CD4-positive, alpha-beta T cell treated with Interferon gamma for 1 hour (primary cell): ENCODE data around the gene ACVR1.
"Not testable (repeated sequence)": the region's sequence is repeated elsewhere in the genome, so short reads cannot be mapped to it uniquely, and the experiment has no call there.

Source experiments
- DNase-seq: peaks from one replicate; pipeline ENCODE4 v3.0.0-alpha.2; 2020

The ACVR1 gene

DNA sequence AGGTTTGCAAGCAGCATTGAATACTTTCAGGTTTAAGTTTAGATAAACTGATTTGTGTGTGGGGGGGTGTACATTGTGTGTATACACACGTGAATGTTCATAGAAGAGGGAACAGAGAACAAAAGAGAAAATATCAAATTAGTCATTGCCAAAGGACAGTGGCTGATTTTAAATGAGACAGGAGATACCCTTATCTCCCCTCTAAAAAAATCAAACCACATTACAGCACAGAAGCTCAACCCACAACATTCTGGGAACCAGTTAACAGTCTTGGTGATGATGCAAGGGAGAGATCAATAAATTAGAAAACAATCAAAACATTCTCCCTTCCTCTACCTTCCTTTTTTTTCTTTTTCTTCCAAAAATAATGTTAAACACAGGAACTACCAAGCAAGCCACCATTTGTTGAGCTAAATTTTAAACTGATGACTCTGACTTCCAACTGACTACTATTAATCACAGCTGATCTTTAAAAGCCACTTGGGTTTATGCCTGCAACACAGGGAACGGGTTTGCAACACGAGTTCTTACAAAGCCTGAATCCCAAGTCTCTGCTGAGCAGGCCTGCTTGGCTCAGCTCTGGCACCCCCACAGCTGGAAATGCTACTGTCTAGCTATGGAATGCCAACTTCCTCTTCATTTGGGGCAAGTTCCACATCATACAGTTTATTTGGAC is 128.3 kb downstream of the ACVR1 start:
- DNase-seq = no peak

DNA sequence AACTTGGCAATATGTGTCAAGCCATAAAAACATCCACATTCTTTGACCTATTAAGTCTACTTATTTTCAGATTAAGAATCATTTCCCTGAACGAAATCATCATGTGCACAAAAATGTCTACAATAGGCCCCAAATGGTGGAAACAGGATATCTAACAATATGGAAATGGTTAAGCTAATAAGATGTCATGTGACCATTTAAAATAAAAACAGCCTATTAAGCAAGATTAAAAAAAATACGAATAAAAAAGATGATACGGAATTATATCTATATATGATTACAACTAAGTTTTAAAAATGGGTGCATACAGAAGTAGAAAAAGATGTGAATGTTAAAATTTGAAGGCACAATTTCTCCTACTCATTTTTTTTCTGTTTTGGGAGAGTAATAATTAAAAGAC is 128.8 kb downstream of the ACVR1 start:
- no peak for DNase-seq

DNA sequence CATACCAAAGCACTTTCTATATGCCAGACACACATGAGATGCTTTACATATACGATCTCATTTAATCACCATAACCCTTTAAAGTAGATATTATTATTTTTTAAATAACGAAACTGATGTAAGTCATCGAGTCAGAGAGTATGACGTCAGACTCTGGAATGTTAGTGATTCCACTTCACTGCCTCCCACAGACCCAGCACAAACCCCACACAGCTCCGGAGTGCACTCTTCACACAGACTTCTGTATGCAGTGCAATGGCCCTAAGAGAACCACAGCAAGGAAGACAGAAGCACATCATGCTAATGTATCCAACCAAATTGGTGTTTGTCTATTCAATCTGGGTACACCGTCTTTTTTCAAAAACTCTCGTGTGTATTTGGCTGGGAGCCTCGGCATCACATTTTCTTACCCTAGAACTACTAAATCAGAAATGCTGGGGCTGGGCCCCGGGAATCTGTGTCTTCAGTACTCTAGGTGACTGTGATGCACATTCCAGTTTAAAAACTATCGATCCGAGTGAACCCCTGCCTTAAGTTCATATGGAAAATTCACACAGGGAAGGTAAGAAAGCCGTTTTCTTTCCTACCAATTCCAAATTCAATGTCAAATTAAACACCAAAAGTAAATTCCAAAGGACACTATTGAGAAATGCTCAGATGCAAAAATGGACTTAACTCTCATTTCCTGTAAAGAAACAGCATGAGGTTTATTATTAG is 129.7 kb downstream of the ACVR1 start:
- DNase-seq = no peak

GRCh38 chr2:157744571-157745076 is 131.5 kb downstream of the ACVR1 start:
- no peak for DNase-seq

DNA sequence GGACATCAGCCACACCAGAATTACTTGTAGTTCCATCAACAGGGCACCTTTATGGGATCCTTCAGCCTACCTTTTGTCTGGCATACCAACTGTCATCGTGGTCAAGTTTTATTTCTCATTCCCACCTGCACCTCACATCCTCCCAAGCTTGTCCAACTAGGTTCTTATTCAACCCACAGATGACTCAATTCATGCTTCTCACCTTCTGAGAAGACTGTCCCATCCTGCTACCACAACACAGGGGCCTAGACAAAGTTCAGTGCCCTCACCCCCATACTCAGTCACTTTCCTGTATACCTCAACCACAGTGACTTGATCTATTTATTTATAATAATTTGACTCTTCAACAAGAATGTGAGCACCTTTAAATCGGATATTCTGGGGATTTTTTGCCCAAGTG is 133.1 kb downstream of the ACVR1 start:
- DNase-seq = no peak

- no peak for DNase-seq
These were observed 134.2 kb downstream of the ACVR1 start for GRCh38 chr2:157741819-157742484.

DNA sequence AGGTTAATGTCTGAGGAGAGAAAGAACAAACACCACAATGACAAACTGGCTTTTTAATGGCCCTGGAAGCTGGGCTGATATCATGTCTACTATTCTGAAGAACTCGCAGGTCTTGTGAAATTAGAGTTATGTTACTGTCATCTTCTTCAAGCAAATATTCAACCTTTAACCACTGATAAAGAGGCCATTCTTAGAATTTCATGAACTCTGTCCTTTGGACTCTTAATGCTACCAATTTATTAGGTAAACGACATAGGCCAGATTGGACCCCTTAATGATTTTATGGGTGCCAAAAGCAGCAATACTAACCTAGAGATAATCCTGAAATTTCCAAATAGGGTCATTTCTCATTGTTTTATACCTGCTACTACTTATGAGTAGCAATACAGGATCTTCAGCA is 138.5 kb downstream of the ACVR1 start:
- no peak for DNase-seq

GRCh38 chr2:157735532-157735931 is 140.6 kb downstream of the ACVR1 start:
- no peak for DNase-seq

- DNase-seq = no peak
These were observed 142.9 kb downstream of the ACVR1 start for GRCh38 chr2:157733263-157733662.

- no peak for DNase-seq
These were observed 143.5 kb downstream of the ACVR1 start for GRCh38 chr2:157732596-157732995.

DNA sequence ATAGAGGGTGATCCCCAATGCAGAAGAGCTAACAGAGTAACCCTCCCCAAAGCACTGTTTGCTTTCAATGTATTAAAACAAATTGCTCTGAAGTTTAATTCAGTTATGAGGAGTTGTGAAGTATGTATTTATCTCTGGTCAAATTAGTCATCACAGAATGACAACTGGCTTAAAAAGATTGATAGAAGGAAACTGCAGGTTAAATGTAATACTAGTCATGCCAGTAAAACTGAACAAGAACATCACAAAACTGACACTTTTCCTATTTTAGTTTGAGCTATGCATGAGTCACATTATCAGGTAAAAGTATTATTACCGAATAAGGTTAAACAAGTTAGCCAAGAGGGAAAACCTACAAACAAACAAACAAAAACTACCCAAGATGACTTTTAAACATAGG is 148.4 kb downstream of the ACVR1 start:
- no peak for DNase-seq

DNA sequence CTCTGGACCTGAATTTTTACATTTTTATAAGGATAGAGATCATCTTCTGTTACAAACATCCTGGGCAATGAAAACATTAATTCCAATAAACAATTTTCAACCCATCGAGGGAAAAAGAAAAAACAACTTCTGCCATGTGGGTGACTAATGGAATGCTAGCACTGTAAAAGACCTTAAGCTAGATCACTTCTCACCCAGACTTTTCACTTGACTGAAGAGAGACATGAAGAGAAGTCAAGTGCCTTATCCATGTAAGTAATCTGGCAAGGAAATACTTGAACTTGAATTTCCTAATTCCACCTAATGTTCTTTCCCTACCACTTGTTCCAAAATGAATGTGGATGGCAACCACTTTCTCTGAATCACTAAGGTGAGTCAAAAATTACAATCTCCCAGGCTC is 149.2 kb downstream of the ACVR1 start:
- DNase-seq = no peak

- no peak for DNase-seq
These were observed 150.3 kb downstream of the ACVR1 start for GRCh38 chr2:157725846-157726245.

GRCh38 chr2:157722580-157723234 is 153.4 kb downstream of the ACVR1 start:
- no peak for DNase-seq

DNA sequence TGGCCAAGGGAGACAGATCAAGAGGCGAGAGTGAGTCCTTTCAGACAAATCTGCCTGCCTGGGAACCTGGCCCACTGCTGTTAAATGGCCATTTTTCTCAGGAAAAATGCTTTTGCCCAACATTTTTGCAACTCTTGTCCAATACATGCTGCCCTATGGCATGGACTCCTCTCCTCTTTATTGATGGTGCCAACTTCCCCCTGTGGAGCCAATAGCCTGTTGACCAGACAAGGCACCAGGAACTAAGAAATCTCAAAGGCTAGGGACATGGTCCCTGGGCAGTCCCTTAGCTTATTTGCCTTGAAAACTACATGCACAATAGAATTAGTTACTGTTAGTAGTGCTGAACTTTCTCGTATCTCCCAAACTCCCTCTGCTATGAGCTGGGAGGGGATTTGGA is 155.6 kb downstream of the ACVR1 start:
- DNase-seq = no peak

DNA sequence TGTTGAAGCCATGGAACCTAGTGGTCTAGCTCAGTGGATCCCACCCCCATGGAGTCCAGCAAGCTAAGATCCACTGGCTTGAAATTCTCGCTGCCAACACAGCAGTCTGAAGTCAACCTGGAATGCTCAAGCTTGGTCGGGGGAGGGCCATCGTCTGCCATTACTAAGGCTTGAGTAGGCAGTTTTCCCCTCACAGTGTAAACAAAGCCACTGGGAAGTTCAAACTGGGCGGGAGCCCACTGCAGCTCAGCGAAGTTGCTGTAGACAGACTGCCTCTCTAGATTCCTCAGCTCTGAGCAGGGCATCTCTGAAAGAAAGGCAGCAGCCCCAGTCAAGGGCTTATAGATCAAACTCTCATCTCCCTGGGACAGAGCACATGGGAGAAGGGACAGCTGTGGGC is 171.5 kb downstream of the ACVR1 start:
- not testable (repeated sequence) for DNase-seq

- DNase-seq = not testable (repeated sequence)
These were observed 172.0 kb downstream of the ACVR1 start for GRCh38 chr2:157704148-157704547.

DNA sequence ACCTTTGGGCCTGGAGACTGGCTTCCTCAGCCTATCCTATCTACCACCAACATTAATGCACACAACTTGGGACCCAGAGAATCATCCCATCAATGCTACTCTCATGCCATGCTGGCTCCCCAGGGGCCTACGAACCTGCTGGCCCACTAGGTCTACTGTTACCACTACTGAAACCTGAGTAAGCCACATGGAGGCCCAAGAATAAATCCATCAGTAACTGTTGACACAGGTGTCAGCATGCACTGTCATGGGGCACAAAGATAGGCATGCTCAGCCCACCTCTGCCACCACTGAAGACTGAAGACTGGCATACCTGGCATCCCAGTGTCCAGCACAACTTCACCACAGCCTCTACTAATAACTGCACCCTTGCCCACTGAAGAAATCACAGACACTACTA is 176.3 kb downstream of the ACVR1 start:
- DNase-seq = no peak

DNA sequence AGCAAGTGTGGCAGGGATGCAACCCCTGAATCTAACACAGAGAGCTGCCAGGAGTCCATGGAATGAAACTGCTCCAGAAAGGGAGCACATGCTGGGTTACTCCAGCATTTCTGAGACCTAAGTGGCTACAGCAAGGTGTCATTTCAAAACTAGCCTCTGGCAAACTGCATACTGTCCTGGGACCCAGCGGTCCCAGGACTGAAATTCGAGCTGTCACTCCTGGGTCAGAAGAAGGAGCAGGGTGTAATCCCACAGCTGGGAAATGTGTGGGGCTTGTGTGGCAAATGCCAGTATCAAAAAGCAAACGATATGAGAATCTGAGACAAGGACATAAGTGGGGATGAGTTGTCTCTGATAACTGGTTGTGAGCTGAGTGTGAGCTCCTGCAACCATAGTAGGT is 177.1 kb downstream of the ACVR1 start:
- DNase-seq = no peak

- no peak for DNase-seq
These were observed 177.7 kb downstream of the ACVR1 start for GRCh38 chr2:157698430-157698829.

- DNase-seq = no peak
These were observed 180.1 kb downstream of the ACVR1 start for GRCh38 chr2:157696036-157696435.

DNA sequence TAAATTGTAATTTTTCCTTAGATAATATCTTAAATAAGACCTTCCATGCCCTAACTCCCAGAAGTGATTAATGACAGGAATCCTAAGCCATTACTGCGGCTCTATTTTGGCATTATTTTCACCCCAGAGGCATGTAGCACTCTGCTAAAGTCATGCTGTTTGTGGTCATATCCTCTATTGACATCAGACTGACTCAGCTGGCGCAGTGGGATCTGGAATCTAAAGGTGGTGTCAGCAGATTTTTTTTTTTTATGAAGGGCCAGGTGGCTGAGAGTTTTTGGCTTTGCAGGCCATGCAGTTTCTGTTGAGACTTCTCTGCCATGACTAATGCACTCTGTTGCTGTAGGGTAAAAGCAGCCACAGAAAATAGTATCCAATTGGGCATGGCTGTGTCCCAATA is 183.4 kb downstream of the ACVR1 start:
- DNase-seq = no peak

DNA sequence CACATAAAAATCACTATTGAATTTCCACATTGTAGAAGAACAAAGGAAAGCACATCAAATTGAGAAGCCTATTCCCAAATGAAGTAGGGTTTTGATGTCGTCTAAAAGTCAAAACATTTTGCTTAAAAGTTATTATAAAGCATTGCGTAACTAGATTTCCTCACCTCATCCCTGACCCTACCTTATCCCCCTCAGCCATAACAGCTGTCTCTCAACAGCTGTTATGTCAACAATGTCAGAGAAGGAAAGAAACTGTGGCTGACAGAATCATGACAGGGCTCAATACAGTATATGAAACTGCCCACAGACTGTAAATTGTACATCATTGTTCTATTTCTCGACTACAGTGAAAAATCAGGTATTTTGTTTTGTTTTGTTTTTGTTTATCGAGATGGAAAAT is 184.4 kb downstream of the ACVR1 start:
- no peak for DNase-seq

DNA sequence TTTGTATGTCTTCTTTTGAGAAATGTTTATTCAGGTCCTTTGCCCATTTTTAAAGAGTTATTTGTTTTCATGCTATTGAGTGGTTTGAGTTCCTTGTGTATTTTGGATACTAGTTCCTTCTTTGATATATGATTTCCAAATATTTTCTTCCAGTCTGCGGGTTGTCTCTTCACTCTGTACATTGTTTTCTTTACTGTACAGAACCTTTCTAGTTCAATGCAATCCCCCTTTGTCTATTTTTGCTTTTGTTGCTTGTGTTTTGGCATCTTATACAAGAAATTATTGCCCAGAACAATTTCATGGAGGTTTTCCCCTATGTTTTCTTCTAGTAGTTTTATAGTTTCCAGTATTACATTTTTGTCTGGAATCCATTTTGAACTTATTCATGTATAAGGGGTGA is 185.0 kb downstream of the ACVR1 start:
- DNase-seq = no peak
